Neural progenitor cell (in vitro differentiated cells): Measurements from ENCODE around the gene HHAT. TPM values are rescaled to one million over a fixed set of nuclear protein-coding genes. Genes with fewer than 3 reads are reported as not detected.

Source experiments
- DNase-seq: peaks from one replicate; pipeline ENCODE4 v3.0.0-alpha.2; 2016; ENCODE audit warnings: low spot score
- H2AFZ ChIP-seq: fragments of 200-600 bp; sonication (generic); replicated peaks from 2 replicates; pipeline ENCODE4 v1.6.1; 2016; ENCODE audit warnings: antibody characterized with exemption
- H3F3A ChIP-seq: fragments of 200-600 bp; sonication (generic); 2 replicates; pipeline ENCODE4 v1.6.1; 2016; ENCODE audit warnings: antibody characterized with exemption, low read depth
- H3K27ac ChIP-seq: fragments of 200-600 bp; sonication (generic); 2 replicates; pipeline ENCODE4 v1.5.1; 2016; ENCODE audit warnings: mild to moderate bottlenecking
- H3K27me3 ChIP-seq: fragments of 200-600 bp; sonication (generic); 2 replicates; pipeline ENCODE4 v1.6.1; 2016; ENCODE audit warnings: mild to moderate bottlenecking, moderate library complexity
- H3K36me3 ChIP-seq: fragments of 200-600 bp; sonication (generic); 2 replicates; pipeline ENCODE4 v1.5.1; 2016
- H3K4me1 ChIP-seq: fragments of 200-600 bp; sonication (generic); 2 replicates; pipeline ENCODE4 v1.6.1; 2016; ENCODE audit warnings: mixed run types
- H3K4me2 ChIP-seq: fragments of 200-600 bp; sonication (generic); 2 replicates; pipeline ENCODE4 v1.6.1; 2016
- H3K4me3 ChIP-seq: fragments of 200-600 bp; sonication (generic); 2 replicates; pipeline ENCODE4 v1.5.1; 2016
- H3K79me2 ChIP-seq: fragments of 200-600 bp; sonication (generic); 2 replicates; pipeline ENCODE4 v1.6.1; 2016; ENCODE audit warnings: low read depth
- H3K9ac ChIP-seq: fragments of 200-600 bp; sonication (generic); 2 replicates; pipeline ENCODE4 v1.6.1; 2016
- H3K9me3 ChIP-seq: fragments of 200-600 bp; sonication (generic); 2 replicates; pipeline ENCODE4 v1.5.1; 2016; ENCODE audit warnings: low read depth
- H4K20me1 ChIP-seq: fragments of 200-600 bp; sonication (generic); 2 replicates; pipeline ENCODE4 v1.6.1; 2016; ENCODE audit warnings: low read depth
- H3K27ac Mint-ChIP-seq: 3 replicates; pipeline ENCODE4 v1.8.0; 2021; ENCODE audit warnings: mixed read lengths
- H3K27me3 Mint-ChIP-seq: 2 replicates; pipeline ENCODE4 v1.8.0; 2022; ENCODE audit warnings: low read depth, mild to moderate bottlenecking, inconsistent platforms, moderate library complexity, mixed read lengths; ENCODE audit not compliant: insufficient read depth
- H3K36me3 Mint-ChIP-seq: 3 replicates; pipeline ENCODE4 v1.8.0; 2021; ENCODE audit warnings: mixed read lengths
- H3K4me1 Mint-ChIP-seq: 3 replicates; pipeline ENCODE4 v1.8.0; 2021; ENCODE audit warnings: mixed read lengths
- H3K4me3 Mint-ChIP-seq: 3 replicates; pipeline ENCODE4 v1.8.0; 2021; ENCODE audit warnings: mild to moderate bottlenecking, moderate library complexity, mixed read lengths
- H3K9me3 Mint-ChIP-seq: 3 replicates; pipeline ENCODE4 v1.8.0; 2020; ENCODE audit warnings: mixed read lengths
- CTCF ChIP-seq: fragments of 200-600 bp; sonication (generic); IDR thresholded peaks from 2 replicates; pipeline ENCODE4 v1.5.1; 2017; ENCODE audit warnings: antibody characterized with exemption, mild to moderate bottlenecking
- EZH2 ChIP-seq: fragments of 200-600 bp; sonication (generic); IDR thresholded peaks from 2 replicates; pipeline ENCODE4 v1.6.1; 2017; ENCODE audit warnings: antibody characterized with exemption, mild to moderate bottlenecking, moderate library complexity
- EZH2phosphoT487 ChIP-seq: fragments of 200-600 bp; sonication (generic); IDR thresholded peaks from 2 replicates; pipeline ENCODE4 v1.6.1; 2017; ENCODE audit warnings: antibody characterized with exemption
- total RNA-seq: library from RNA; depleted of rRNA; stranded (reverse); fragments of >200 nt; gene quantifications from 2 replicates; pipeline ENCODE4 v1.2.3, GENCODE V29; 2015; ENCODE audit warnings: low replicate concordance

HHAT gene
- total RNA-seq, 1 donor from 2014 or later, result 10.3 TPM

GRCh38 chr1:210396541-210396940 is 67.8 kb downstream of the HHAT start:
- Mint-ChIP-seq H3K36me3 (no peaks in the 10 kb centered on the region), H3K4me3 (no peak overlapping the region), H3K9me3 (peaks cover 5% of the 10 kb centered on the region), H3K27ac (no peak overlapping the region), H3K4me1 (no peaks in the 10 kb centered on the region), H3K27me3 (peaks cover 5% of the 10 kb centered on the region)
- H3K9me3 ChIP-seq, result no peaks in the 10 kb centered on the region
- TF ChIP-seq CTCF (no peak), EZH2phosphoT487 (no peak), EZH2 (no peak)
- H3K9ac ChIP-seq, result no peak overlapping the region
- H3K4me1 ChIP-seq, result no peaks in the 10 kb centered on the region
- no peak for DNase-seq
- no peaks in the 10 kb centered on the region for H3F3A ChIP-seq
- no peaks in the 10 kb centered on the region for H4K20me1 ChIP-seq
- no peak overlapping the region for H3K4me3 ChIP-seq
- H3K27ac ChIP-seq, result no peak overlapping the region
- no peaks in the 10 kb centered on the region for H3K79me2 ChIP-seq
- H3K27me3 ChIP-seq, result no peaks in the 10 kb centered on the region
- no peak overlapping the region for H2AFZ ChIP-seq
- no peaks in the 10 kb centered on the region for H3K36me3 ChIP-seq
- H3K4me2 ChIP-seq, result no peak overlapping the region

GRCh38 chr1:210397252-210397651 is 68.5 kb downstream of the HHAT start:
- Histone ChIP-seq H3K27me3 (no peaks in the 10 kb centered on the region), H3K9me3 (no peaks in the 10 kb centered on the region), H3K79me2 (no peaks in the 10 kb centered on the region), H3K4me2 (no peak overlapping the region), H3K4me3 (no peak overlapping the region), H3K27ac (no peak overlapping the region), H2AFZ (no peak overlapping the region), H3K9ac (no peak overlapping the region), H3K36me3 (no peaks in the 10 kb centered on the region), H3F3A (no peaks in the 10 kb centered on the region), H4K20me1 (no peaks in the 10 kb centered on the region), H3K4me1 (no peaks in the 10 kb centered on the region)
- Mint-ChIP-seq H3K4me3 (no peak overlapping the region), H3K4me1 (no peaks in the 10 kb centered on the region), H3K27ac (no peak overlapping the region), H3K36me3 (no peaks in the 10 kb centered on the region), H3K27me3 (peaks cover 5% of the 10 kb centered on the region), H3K9me3 (peaks cover 4% of the 10 kb centered on the region)
- DNase-seq, result no peak
- no peak for TF ChIP-seq CTCF

- H3K4me1 Mint-ChIP-seq, result no peaks in the 10 kb centered on the region
- H4K20me1 ChIP-seq, result no peaks in the 10 kb centered on the region
- no peak overlapping the region for H2AFZ ChIP-seq
- H3K9me3 ChIP-seq, result no peaks in the 10 kb centered on the region
- no peak overlapping the region for H3K9ac ChIP-seq
- no peak overlapping the region for H3K4me3 Mint-ChIP-seq
- H3K27me3 Mint-ChIP-seq, result peaks cover 5% of the 10 kb centered on the region
- no peaks in the 10 kb centered on the region for H3F3A ChIP-seq
- no peak overlapping the region for H3K4me3 ChIP-seq
- no peaks in the 10 kb centered on the region for H3K79me2 ChIP-seq
- TF ChIP-seq EZH2phosphoT487 (no peak), EZH2 (no peak), CTCF (no peak)
- peaks cover 2% of the 10 kb centered on the region for H3K9me3 Mint-ChIP-seq
- H3K36me3 Mint-ChIP-seq, result no peaks in the 10 kb centered on the region
- no peaks in the 10 kb centered on the region for H3K27me3 ChIP-seq
- H3K27ac ChIP-seq, result no peak overlapping the region
- DNase-seq, result no peak
- H3K27ac Mint-ChIP-seq, result no peak overlapping the region
- H3K4me1 ChIP-seq, result no peaks in the 10 kb centered on the region
- H3K36me3 ChIP-seq, result no peaks in the 10 kb centered on the region
- H3K4me2 ChIP-seq, result no peak overlapping the region
These were observed 69.0 kb downstream of the HHAT start for GRCh38 chr1:210397681-210398080.

GRCh38 chr1:210398466-210398865 is 69.8 kb downstream of the HHAT start:
- H3K4me1 Mint-ChIP-seq, result no peaks in the 10 kb centered on the region
- no peak overlapping the region for H3K4me3 ChIP-seq
- no peaks in the 10 kb centered on the region for H3K79me2 ChIP-seq
- H3K27ac ChIP-seq, result no peak overlapping the region
- H3K4me3 Mint-ChIP-seq, result no peak overlapping the region
- H3K4me1 ChIP-seq, result no peaks in the 10 kb centered on the region
- no peak overlapping the region for H3K4me2 ChIP-seq
- H3F3A ChIP-seq, result no peaks in the 10 kb centered on the region
- no peaks in the 10 kb centered on the region for H3K9me3 ChIP-seq
- no peak overlapping the region for H2AFZ ChIP-seq
- H3K27me3 Mint-ChIP-seq, result peaks cover 5% of the 10 kb centered on the region
- no peak for TF ChIP-seq CTCF
- no peak for TF ChIP-seq EZH2
- no peak for TF ChIP-seq EZH2phosphoT487
- no peak overlapping the region for H3K9ac ChIP-seq
- H3K27ac Mint-ChIP-seq, result no peak overlapping the region
- H3K9me3 Mint-ChIP-seq, result no peaks in the 10 kb centered on the region
- H4K20me1 ChIP-seq, result no peaks in the 10 kb centered on the region
- no peaks in the 10 kb centered on the region for H3K36me3 ChIP-seq
- H3K27me3 ChIP-seq, result no peaks in the 10 kb centered on the region
- H3K36me3 Mint-ChIP-seq, result no peaks in the 10 kb centered on the region
- no peak for DNase-seq
